AML-193 (cell line): ENCODE measurements around the gene EPHA10.

ENCODE experiments used
- DNase-seq, 2 experiments: peaks; one replicate each; lab custom pipeline; 2025; lab: John Stamatoyannopoulos, UW

Gene EPHA10

GRCh38 chr1:37673920-37674319, 91.0 kb downstream of the EPHA10 start:
- no peak for DNase-seq

GRCh38 chr1:37672136-37672870, 92.6 kb downstream of the EPHA10 start:
- no peak for DNase-seq

GRCh38 chr1:37671261-37671660, 93.7 kb downstream of the EPHA10 start:
- DNase-seq: no peak

GRCh38 chr1:37670133-37670532, 94.8 kb downstream of the EPHA10 start:
- no peak for DNase-seq

GRCh38 chr1:37667023-37667671, 97.8 kb downstream of the EPHA10 start:
- DNase-seq: no peak

- DNase-seq: no peak
Observed at GRCh38 chr1:37666241-37666867, 98.6 kb downstream of the EPHA10 start.
